GM19455 (cell line): Measurements from ENCODE around the gene MAP4K4.

Experiments
- ATAC-seq: cut with Tn5 transposase; IDR thresholded peaks from one replicate; pipeline ENCODE4 v1.9.1; 2021; ENCODE audit not compliant: unreplicated experiment

Gene MAP4K4

GRCh38 chr2:101831351-101831865 lies 133.9 kb downstream of the MAP4K4 start:
- ATAC-seq = peak; percentile 87

GRCh38 chr2:101832114-101832513 lies 134.6 kb downstream of the MAP4K4 start:
- no peak for ATAC-seq

GRCh38 chr2:101833890-101834523 lies 136.5 kb downstream of the MAP4K4 start:
- no peak for ATAC-seq

- ATAC-seq = no peak
Measured at GRCh38 chr2:101837354-101837753, 139.8 kb downstream of the MAP4K4 start.

GRCh38 chr2:101841679-101842327 lies 144.3 kb downstream of the MAP4K4 start:
- ATAC-seq = no peak

- ATAC-seq = no peak
Measured at GRCh38 chr2:101842471-101842870, 145.0 kb downstream of the MAP4K4 start.

- no peak for ATAC-seq
Measured at GRCh38 chr2:101843048-101843447, 145.5 kb downstream of the MAP4K4 start.

- no peak for ATAC-seq
Measured at GRCh38 chr2:101843471-101843870, 146.0 kb downstream of the MAP4K4 start.

- no peak for ATAC-seq
Measured at GRCh38 chr2:101844055-101844635, 146.6 kb downstream of the MAP4K4 start.

- ATAC-seq = no peak
Measured at GRCh38 chr2:101846973-101847372, 149.5 kb downstream of the MAP4K4 start.

GRCh38 chr2:101847661-101848339 lies 150.3 kb downstream of the MAP4K4 start:
- ATAC-seq = no peak

- ATAC-seq = no peak
Measured at GRCh38 chr2:101848769-101849410, 151.4 kb downstream of the MAP4K4 start.

GRCh38 chr2:101850450-101850849 lies 152.9 kb downstream of the MAP4K4 start:
- ATAC-seq = no peak

- no peak for ATAC-seq
Measured at GRCh38 chr2:101850991-101851390, 153.5 kb downstream of the MAP4K4 start.

GRCh38 chr2:101852824-101853223 lies 155.3 kb downstream of the MAP4K4 start:
- no peak for ATAC-seq

GRCh38 chr2:101854877-101855276 lies 157.4 kb downstream of the MAP4K4 start:
- no peak for ATAC-seq

- no peak for ATAC-seq
Measured at GRCh38 chr2:101855776-101856175, 158.3 kb downstream of the MAP4K4 start.

- no peak for ATAC-seq
Measured at GRCh38 chr2:101858246-101858645, 160.7 kb downstream of the MAP4K4 start.

- no peak for ATAC-seq
Measured at GRCh38 chr2:101858910-101859309, 161.4 kb downstream of the MAP4K4 start.

GRCh38 chr2:101859604-101860003 lies 162.1 kb downstream of the MAP4K4 start:
- no peak for ATAC-seq

GRCh38 chr2:101860157-101860556 lies 162.7 kb downstream of the MAP4K4 start:
- no peak for ATAC-seq
